Liver (tissue), 9 donors: ENCODE measurements around the gene SLC39A3. TPM values are rescaled to one million over a fixed set of nuclear protein-coding genes. Genes with fewer than 3 reads are reported as not detected.

ENCODE experiments used
- DNase-seq: peaks from one replicate; pipeline ENCODE4 v3.0.0-alpha.2; 2017; ENCODE audit warnings: low spot score
- H3K27ac ChIP-seq, 2 donors: one replicate each; pipeline ENCODE4 v1.7.0; 2013; ENCODE audit warnings: inconsistent platforms in 2 of 2, low read length in 2 of 2, control low read depth in 1 of 2, low read depth in 1 of 2, mild to moderate bottlenecking in 1 of 2
- H3K27me3 ChIP-seq, 4 donors: one replicate each; pipeline versions ENCODE4 v1.6.1 to v1.7.0; 2013; ENCODE audit warnings: low read length in 3 of 4, inconsistent platforms in 1 of 4, mild to moderate bottlenecking in 1 of 4, moderate library complexity in 1 of 4; ENCODE audit not compliant: control insufficient read depth in 4 of 4, insufficient read depth in 4 of 4
- H3K36me3 ChIP-seq, 4 donors: one replicate each; pipeline versions ENCODE4 v1.6.1 to v1.7.0; 2013; ENCODE audit warnings: low read length in 3 of 4, mild to moderate bottlenecking in 3 of 4, low read depth in 1 of 4, moderate library complexity in 1 of 4; ENCODE audit not compliant: control insufficient read depth in 4 of 4, insufficient read depth in 3 of 4
- H3K4me1 ChIP-seq, 4 donors: one replicate each; pipeline versions ENCODE4 v1.6.1 to v1.7.0; 2013; ENCODE audit warnings: low read length in 3 of 4, mild to moderate bottlenecking in 3 of 4, moderate library complexity in 1 of 4; ENCODE audit not compliant: control insufficient read depth in 4 of 4, insufficient read depth in 4 of 4
- H3K4me3 ChIP-seq, 3 donors: one replicate each; pipeline versions ENCODE4 v1.6.1 to v1.7.0; 2013; ENCODE audit warnings: low read length in 3 of 3, control low read depth in 1 of 3, low read depth in 1 of 3, mild to moderate bottlenecking in 1 of 3
- H3K9ac ChIP-seq, 2 donors: one replicate each; pipeline ENCODE4 v1.7.0; 2013; ENCODE audit warnings: low read length in 2 of 2, mild to moderate bottlenecking in 2 of 2, moderate library complexity in 2 of 2, control low read depth in 1 of 2, low read depth in 1 of 2
- H3K9me3 ChIP-seq, 4 donors: one replicate each; pipeline versions ENCODE4 v1.6.1 to v1.7.0; 2013; ENCODE audit warnings: low read length in 3 of 4; ENCODE audit not compliant: control insufficient read depth in 4 of 4
- ATF3 ChIP-seq: IDR thresholded peaks from 2 replicates; pipeline ENCODE4 v1.6.1; 2016; ENCODE audit warnings: antibody characterized with exemption
- CTCF ChIP-seq: fragments of 150-350 bp; IDR thresholded peaks from 2 replicates; pipeline ENCODE4 v1.5.1; 2017; ENCODE audit warnings: improper control_type of control experiment, low read depth, low read length; ENCODE audit not compliant: missing input control
- EGR1 ChIP-seq, 2 donors: IDR thresholded peaks; 2 replicates each; pipeline ENCODE4 v1.6.1; 2016 to 2018; ENCODE audit warnings: antibody characterized with exemption in 2 of 2, low read depth in 2 of 2
- FOXA1 ChIP-seq: IDR thresholded peaks from 2 replicates; pipeline ENCODE4 v1.6.1; 2016; ENCODE audit warnings: antibody characterized with exemption
- GABPA ChIP-seq, 2 donors: IDR thresholded peaks in 1 of 2; conservative IDR thresholded peaks in 1 of 2; 2 replicates each; pipeline ENCODE4 v1.6.1; 2016; ENCODE audit warnings: antibody characterized with exemption in 2 of 2, mild to moderate bottlenecking in 1 of 2, moderate library complexity in 1 of 2
- HNF4A ChIP-seq, 2 donors: conservative IDR thresholded peaks; 2 replicates each; pipeline ENCODE4 v1.6.1; 2016; ENCODE audit warnings: antibody characterized with exemption in 2 of 2, mild to moderate bottlenecking in 2 of 2
- HNF4G ChIP-seq: IDR thresholded peaks from 2 replicates; pipeline ENCODE4 v1.6.1; 2016; ENCODE audit warnings: antibody characterized with exemption
- JUND ChIP-seq, 2 donors: IDR thresholded peaks; 2 replicates each; pipeline ENCODE4 v1.6.1; 2016; ENCODE audit warnings: antibody characterized with exemption in 2 of 2
- NR2F2 ChIP-seq: IDR thresholded peaks from 2 replicates; pipeline ENCODE4 v1.6.1; 2016; ENCODE audit warnings: antibody characterized with exemption
- RAD21 ChIP-seq, 2 donors: IDR thresholded peaks; 2 replicates each; pipeline ENCODE4 v1.6.1; 2016; ENCODE audit warnings: antibody characterized with exemption in 2 of 2, mild to moderate bottlenecking in 2 of 2
- REST ChIP-seq: IDR thresholded peaks from 2 replicates; pipeline ENCODE4 v1.6.1; 2016; ENCODE audit warnings: antibody characterized with exemption, mild to moderate bottlenecking
- RXRA ChIP-seq, 2 donors: IDR thresholded peaks; 2 replicates each; pipeline ENCODE4 v1.6.1; 2017 to 2018; ENCODE audit warnings: antibody characterized with exemption in 2 of 2, mild to moderate bottlenecking in 1 of 2
- SP1 ChIP-seq: IDR thresholded peaks from 2 replicates; pipeline ENCODE4 v1.6.1; 2018; ENCODE audit warnings: antibody characterized with exemption, mild to moderate bottlenecking
- TAF1 ChIP-seq: conservative IDR thresholded peaks from 2 replicates; pipeline ENCODE4 v1.6.1; 2016; ENCODE audit warnings: antibody characterized with exemption, mild to moderate bottlenecking
- YY1 ChIP-seq: IDR thresholded peaks from 2 replicates; pipeline ENCODE4 v1.6.1; 2016; ENCODE audit warnings: antibody characterized with exemption, mild to moderate bottlenecking
- ZBTB33 ChIP-seq: IDR thresholded peaks from 2 replicates; pipeline ENCODE4 v1.6.1; 2016; ENCODE audit warnings: antibody characterized with exemption
- WGBS: extraction: QIAGEN DNeasy Blood & Tissue Kit; methylation state at CpG from one replicate; pipeline ENCODE4 v1.1.7; 2013; 5-methylcytosine and 5-hydroxymethylcytosine counted together
- polyA plus RNA-seq, 2 donors: library from polyadenylated mRNA; stranded (reverse) in 1 of 2; unstranded in 1 of 2; fragments of 200-250 nt in 1 of 2; fragments of >200 nt in 1 of 2; fragmentation: Nextera tagmentation in 1 of 2; extraction: Ambion mirVana in 1 of 2; gene quantifications; one replicate each; pipeline versions ENCODE4 v1.2.1 to v1.2.3, GENCODE V29; 2013 to 2015
- total RNA-seq, 2 donors: library from RNA; depleted of rRNA; stranded (reverse); fragments of >200 nt; gene quantifications; one replicate each; pipeline ENCODE4 v1.2.3, GENCODE V29; 2014
- TF ChIP-seq, protein P1 (sequence below): IDR thresholded peaks from 2 replicates; pipeline ENCODE4 v1.6.1; 2016; ENCODE audit warnings: antibody characterized with exemption
- donor health status: healthy.
- donor health status: healthy.
- donor health status: healthy.
- donor health status: healthy.
- donor health status: healthy.

SLC39A3 gene
- total and polyA plus RNA-seq, 4 donors = 19.8 to 29.0 (median 24.2) TPM

GRCh38 chr19:2685204-2685704 is 54.6 kb downstream of the SLC39A3 start:
- H3K27me3 ChIP-seq = no peaks in the 10 kb centered on the region
- no peak overlapping the region for H3K9ac ChIP-seq
- no peak for DNase-seq
- H3K27ac ChIP-seq = no peak overlapping the region
- 95% methylated on average over 6 of the region's 6 CpGs for WGBS
- no peaks in the 10 kb centered on the region for H3K4me1 ChIP-seq
- H3K36me3 ChIP-seq = no peaks in the 10 kb centered on the region
- no peak for TF ChIP-seq JUND (IDR thresholded peaks at IDR 0.05)
- TF ChIP-seq ATF3 = no peak
- TF ChIP-seq TAF1 = no peak
- H3K9me3 ChIP-seq = no peaks in the 10 kb centered on the region
- no peak overlapping the region for H3K4me3 ChIP-seq

DNA sequence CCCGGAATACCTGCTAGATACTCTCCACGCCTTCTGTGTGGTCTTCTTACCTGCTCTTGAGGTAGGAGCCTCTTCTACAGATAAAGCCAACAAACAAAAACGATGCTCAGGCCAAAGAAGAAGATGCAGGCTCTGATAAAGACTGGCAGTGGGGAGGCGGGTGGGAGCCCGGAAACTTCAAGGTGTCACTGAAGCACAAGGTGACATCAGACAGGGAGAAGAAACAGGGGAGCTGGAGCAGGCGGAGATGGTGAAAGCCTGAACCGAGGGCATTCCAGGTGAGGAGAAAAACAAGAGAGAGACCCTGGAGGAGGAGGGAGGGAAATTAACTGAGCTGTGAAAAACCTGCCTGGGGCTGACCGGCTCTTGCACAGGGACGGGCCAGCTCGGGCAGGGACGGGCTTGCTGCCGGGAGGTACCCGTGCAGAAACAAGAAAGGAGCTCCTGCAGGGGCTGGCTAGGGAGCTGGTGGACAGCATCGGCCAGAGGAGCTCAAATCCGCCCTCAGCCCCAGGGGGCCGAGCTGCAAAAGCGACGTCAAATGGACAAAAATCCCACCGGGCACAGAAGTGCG is 56.3 kb downstream of the SLC39A3 start:
- 88% methylated on average over 20 of the region's 20 CpGs for WGBS
- Histone ChIP-seq H3K4me3 (no peak overlapping the region), H3K4me1 (no peaks in the 10 kb centered on the region), H3K9ac (no peak overlapping the region), H3K27ac (no peak overlapping the region), H3K36me3 (no peaks in the 10 kb centered on the region), H3K27me3 (no peaks in the 10 kb centered on the region), H3K9me3 (no peaks in the 10 kb centered on the region)
- TF ChIP-seq GABPA (IDR thresholded peaks at IDR 0.05 in 1 of 2, conservative IDR thresholded peaks at IDR 0.05 in 1 of 2) (no peak), RAD21 (IDR thresholded peaks at IDR 0.05) (no peak), NR2F2 (no peak), SP1 (no peak), EGR1 (IDR thresholded peaks at IDR 0.05; ENCODE audit: low read depth in 2 of 2) (no peak), ATF3 (no peak), JUND (IDR thresholded peaks at IDR 0.05) (no peak), ZBTB33 (no peak), CTCF (no peak), TAF1 (no peak), RXRA (IDR thresholded peaks at IDR 0.05) (no peak), YY1 (no peak), REST (no peak), HNF4A (conservative IDR thresholded peaks at IDR 0.05) (no peak), FOXA1 (no peak), HNF4G (no peak)
- TF ChIP-seq, protein P1, sequence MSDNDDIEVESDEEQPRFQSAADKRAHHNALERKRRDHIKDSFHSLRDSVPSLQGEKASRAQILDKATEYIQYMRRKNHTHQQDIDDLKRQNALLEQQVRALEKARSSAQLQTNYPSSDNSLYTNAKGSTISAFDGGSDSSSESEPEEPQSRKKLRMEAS = no peak
- no peak for DNase-seq
